ENCODE measurements around the gene PARP1.
"Not testable (repeated sequence)": the region's sequence is repeated elsewhere in the genome, so short reads cannot be mapped to it uniquely, and the experiment has no call there.

The PARP1 gene

DNA sequence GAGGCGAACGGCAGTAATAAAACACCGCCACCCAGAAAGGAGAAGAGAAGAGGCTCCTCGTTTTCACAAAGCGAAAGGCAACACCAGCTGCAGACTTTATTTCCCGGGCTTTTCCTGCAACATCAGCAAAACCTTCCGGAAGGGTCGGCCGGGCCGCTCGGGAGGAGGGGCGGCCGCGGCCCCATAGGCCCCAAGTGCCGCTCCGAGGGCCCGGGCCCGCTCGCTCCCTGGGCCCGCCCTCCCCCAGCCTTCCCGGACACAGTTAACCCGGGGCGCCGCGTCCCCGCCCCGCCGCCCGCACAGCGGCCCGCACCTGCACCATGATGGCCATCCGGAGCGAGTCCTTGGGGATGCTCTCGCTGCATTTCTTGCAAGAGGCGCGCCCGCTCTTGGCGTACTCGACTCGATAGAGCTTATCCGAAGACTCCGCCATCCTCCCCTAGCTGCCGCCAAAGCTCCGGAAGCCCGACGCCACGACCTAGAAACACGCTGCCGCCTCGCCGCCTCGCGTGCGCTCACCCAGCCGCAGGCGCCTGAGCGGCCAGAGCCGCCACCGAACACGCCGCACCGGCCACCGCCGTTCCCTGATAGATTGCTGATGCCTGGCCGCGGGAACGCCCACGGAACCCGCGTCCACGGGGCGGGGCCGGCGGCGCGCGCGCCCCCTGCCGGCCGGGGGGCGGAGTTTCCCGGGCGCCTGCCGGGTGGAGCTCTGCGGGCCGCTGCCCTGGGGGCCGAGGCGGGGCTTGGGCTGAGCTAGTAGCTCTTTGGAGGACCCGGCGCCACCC is at the start of gene PARP1:
PARP1 (minus strand) TSS at position 597 of the 788 bp plus-strand sequence; CDS start at position 433, 164 bp downstream.
- peak; percentile 71 to 75 for DNase-seq (ENCODE audit: low read depth in 2 of 2)

GRCh38 chr1:226457307-226457712 is 49.4 kb upstream of the PARP1 start:
- peak in 1 of 2 donors; percentile 13 for DNase-seq (ENCODE audit: low read depth in 2 of 2)

GRCh38 chr1:226455843-226456242 is 48.0 kb upstream of the PARP1 start:
- DNase-seq (ENCODE audit: low read depth in 2 of 2): no peak

GRCh38 chr1:226454349-226454748 is 46.5 kb upstream of the PARP1 start:
- no peak for DNase-seq (ENCODE audit: low read depth in 2 of 2)

DNA sequence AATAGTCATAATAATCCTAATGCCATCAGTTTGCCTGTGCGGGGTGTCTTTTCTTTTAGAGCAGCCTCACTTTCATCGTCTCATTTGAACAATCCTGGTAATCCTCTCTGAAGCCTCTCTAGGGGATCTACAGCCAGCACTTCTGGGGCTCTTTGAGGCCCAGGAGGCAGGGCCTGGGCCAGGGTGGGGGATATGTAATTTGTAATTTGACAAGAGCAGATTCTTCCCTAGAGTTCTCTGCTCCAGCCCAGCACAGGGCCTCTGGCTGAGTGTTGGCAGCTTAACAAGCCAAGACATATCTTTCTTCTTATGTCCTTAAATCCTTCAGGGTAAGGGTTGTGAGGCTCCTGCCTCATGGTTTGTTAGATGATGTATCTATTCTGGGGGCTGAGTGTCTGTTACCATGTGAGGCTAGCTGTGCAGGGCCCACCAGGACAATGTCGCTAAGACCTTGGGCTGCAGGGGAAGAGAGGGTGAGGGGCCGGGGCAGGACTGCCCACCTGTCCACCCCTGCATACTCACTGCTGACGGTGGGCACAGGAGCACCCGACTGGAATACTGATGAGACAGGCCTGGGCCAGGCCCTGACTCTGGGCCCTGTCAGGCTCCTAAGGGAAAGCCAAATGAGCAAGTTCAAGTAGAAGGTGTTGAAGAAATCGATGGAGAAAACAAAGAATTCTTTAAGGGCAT is 45.3 kb upstream of the PARP1 start:
- DNase-seq (ENCODE audit: low read depth in 2 of 2): no peak

DNA sequence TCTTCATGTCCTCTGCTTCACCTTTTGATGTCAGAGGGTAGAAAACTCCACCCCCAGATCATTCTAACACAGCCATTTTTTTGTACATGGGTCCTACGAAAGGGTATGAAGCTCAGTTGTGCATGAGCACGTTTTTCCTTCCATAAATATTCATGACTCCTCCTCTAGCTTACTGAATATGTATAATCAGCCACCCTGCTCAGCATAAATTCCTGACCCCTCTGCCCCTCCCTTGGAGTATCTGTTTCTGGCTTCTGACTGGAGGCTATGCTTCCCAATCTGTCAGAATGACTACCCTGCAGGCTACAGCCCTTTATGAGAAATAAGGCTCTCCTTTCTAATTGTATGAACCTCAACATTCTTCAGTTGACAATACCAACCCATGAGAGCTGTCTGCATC is 42.8 kb upstream of the PARP1 start:
- no peak for DNase-seq (ENCODE audit: low read depth in 2 of 2)

DNA sequence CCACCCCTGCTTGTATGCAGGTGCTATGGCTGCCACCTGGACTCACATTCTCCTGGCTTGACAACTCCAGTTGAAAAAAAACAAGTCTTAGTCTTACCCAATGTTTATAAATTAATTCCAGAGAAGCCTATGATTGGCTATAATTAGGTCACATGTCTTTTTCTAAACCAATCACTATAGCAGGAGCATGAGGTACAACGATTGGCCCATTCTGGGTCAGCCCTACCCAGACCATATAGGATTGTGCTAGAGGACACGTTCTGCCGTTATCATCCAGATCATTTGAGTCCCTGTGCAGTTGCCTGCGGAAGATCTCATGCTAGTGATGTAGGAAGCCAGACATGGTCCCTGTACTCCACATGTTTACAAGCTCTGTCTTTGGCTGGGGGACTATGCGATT is 41.9 kb upstream of the PARP1 start:
- no peak for DNase-seq (ENCODE audit: low read depth in 2 of 2)

DNA sequence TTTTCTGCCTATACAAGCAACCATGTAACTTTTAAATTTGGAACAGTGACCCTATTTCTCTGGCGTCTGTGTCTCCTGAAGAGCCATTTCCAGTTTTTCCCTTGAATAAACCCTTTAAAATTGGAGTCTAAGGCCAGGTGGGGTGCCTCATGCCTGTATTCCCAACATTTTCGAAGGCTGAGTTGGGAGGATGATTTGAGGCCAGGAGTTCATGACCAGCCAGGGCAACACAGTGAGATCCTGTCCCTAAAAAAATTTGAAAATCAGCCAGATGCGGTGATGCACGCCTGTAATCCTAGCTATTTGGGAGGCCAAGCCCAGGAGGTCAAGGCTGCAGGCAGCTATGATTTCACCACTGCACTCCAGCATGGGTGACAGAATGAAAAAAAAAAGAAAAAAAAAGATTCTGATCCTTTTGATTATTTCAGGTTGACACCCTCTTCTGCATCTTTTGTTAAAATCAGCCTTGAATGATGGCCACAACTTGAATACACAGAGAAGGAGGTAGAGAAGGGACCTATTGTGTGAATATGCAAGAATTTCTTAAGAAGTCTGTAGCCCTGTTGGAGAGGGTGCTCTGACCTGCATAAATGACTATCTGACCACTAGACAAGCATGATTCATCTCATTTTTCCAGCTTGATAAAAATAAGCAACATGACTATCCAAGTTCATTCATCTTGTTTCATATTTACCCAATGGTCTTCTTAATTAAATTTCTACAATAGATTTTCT is 40.2 kb upstream of the PARP1 start:
- no peak for DNase-seq (ENCODE audit: low read depth in 2 of 2)

- DNase-seq (ENCODE audit: low read depth in 2 of 2): no peak
Observed at GRCh38 chr1:226446094-226446493, 38.2 kb upstream of the PARP1 start.

DNA sequence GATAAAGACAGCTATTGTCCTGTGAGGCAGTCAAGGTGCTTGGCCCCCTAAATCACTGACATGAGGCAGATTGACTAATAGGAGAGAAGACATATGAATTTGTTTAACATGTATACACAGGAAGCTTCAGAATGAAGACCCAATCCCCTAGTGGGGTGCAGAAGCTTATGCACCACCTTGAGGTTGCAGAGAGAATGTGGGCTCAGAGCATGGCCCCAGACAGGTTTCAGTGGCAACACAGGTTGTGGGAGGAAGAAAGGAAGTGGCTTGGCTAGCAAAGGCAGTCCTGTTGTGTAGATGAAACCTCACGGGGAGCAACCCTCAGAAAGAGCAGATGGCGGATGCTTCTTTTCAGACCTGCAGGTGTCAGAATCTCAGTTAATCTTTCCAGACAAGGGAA is 37.0 kb upstream of the PARP1 start:
- peak; percentile 20 to 31 for DNase-seq (ENCODE audit: low read depth in 2 of 2)

DNA sequence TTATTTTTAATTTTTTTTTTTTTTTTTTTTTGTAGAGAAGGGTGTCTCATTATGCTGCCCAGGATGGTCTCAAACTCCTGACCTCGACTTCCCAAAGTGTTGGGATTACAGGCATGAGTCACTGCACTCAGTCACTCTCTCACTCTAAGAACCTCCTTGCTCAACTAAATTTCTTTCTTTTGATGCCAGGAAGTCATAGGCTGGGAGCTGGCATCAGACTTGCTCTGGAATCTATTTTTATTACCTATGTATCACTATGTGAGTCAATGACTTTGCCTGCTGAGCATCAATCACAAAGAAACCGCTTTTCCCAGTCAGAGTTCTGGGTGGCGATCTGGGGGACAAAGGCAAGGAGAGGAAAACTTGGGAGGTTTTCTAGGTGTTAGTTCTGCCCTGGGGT is 35.5 kb upstream of the PARP1 start:
- no peak for DNase-seq (ENCODE audit: low read depth in 2 of 2)

DNA sequence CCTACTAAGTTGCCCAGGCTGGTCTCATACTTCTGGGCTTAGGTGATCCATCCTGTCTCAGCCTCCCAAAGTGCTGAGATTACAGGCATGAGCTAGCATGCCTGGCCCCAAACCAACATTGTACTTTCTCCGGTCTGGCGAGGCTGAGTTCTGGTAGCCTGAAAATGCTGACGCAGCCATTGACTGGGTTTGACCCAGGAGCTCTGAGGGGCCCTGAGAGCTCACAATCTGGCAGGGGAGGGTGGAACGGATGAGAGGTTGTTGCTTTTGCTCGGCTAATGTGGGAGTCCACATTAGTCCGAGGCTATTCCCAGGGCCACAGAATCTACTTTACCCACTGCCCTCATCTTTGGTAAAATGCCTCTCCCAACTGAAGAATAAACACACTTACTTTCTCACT is 35.1 kb upstream of the PARP1 start:
- DNase-seq (ENCODE audit: low read depth in 2 of 2): no peak

DNA sequence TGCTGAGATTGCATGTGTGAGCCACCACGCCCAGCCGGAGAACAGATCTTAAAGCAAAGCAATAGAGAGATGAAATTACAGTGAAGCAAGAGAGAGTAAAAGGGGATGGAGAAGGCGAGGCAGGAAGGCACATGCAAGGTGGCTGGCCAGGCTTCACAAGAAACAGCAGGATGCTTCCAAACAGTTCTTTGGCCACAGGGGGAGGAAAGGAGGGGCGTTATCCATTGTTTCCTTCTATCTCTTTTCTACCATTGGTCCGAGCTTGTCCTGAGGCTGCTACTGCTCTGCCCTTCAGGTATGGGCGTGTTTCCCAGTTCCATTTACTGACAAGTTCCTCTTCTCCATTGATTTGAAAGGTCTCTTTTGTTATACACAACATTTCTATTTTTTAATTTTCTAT is 33.7 kb upstream of the PARP1 start:
- DNase-seq (ENCODE audit: low read depth in 2 of 2): no peak

GRCh38 chr1:226440512-226440911 is 32.6 kb upstream of the PARP1 start:
- DNase-seq (ENCODE audit: low read depth in 2 of 2): no peak

DNA sequence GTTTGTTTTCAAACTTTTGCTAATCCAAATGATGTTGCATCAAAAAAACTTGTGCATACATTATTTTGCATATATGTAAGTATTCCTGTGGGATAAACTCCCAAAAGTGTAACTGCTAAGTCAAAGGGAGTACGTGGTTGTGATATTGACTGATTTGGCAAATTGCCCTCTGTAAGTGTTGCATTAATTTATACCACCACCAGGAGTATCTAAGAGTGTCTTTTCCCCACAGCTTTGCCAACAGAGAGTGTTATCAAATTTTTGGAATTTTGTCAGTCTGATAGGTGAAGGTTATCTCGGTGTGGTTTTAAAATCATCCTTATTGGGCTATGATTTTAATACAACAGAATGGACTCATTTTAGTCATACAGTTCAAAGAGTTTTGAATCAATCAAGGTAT is 30.1 kb upstream of the PARP1 start:
- DNase-seq (ENCODE audit: low read depth in 2 of 2): no peak

DNA sequence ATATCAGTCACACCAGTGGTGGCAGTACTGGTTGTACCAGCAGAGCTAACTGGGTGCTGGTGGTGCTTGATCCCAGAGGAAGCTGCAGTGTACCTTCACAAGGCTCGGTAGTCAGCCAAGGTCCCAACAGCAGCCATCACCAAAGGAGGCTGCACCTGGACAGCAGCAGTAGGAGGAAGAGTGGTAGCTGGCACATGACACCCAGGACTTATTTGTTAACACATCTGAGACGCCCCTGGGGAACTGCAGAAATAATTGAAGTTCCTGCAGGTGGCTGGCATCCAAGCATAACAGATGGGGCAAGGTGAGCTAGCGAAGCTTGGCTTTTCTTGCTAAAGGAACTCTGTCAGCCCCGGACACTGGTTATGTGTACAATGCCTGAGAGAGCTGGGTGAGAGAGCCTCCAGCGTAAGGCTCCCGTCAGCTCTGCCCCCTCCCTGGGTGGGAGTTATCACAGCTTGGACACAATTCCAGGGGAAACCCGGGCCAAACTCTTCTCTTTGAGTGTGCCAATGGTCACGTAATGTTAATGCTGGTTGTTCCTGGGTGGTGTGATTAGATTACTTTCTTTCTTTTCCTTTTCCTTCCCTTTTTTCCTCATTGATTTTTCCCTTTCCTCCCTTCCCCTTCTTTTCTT is 29.1 kb upstream of the PARP1 start:
- no peak for DNase-seq (ENCODE audit: low read depth in 2 of 2)

- no peak for DNase-seq (ENCODE audit: low read depth in 2 of 2)
Observed at GRCh38 chr1:226436472-226436854, 28.6 kb upstream of the PARP1 start.

DNA sequence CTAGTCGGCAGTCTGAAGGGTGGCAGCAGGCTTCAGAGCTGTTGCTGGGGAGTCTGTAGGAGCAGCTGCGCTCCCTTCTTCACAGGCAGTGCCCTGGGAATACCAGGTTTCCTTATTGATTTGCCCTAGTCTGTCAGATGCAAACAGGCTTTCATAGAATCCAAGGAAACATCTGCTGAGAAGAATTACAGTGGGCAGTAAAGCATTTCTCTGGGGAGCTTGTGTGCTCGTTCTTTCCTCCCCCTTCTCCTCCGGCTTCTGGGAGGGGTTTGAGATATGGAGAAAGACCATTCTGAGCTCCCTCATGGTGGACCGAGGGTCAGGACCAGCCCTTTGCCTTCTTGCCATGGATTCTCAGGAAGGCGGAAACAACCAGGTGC is 25.4 kb upstream of the PARP1 start:
- no peak for DNase-seq (ENCODE audit: low read depth in 2 of 2)

- no peak for DNase-seq (ENCODE audit: low read depth in 2 of 2)
Observed at GRCh38 chr1:226432586-226433340, 24.9 kb upstream of the PARP1 start.

GRCh38 chr1:226431898-226432297 is 24.0 kb upstream of the PARP1 start:
- DNase-seq (ENCODE audit: low read depth in 2 of 2): not testable (repeated sequence)

All from stimulated activated CD8-positive, alpha-beta memory T cell treated with anti-CD3 and anti-CD28 coated beads, Interleukin-2, amount 100 ng/mL, for 1 hour (primary cell).